CD14-positive monocyte (primary cell): ENCODE results near the gene ACSS1. TPM values are rescaled to one million over a fixed set of nuclear protein-coding genes. Genes with fewer than 3 reads are reported as not detected.

ENCODE experiments used
- DNase-seq, 3 donors: peaks; one replicate each; pipeline ENCODE4 v3.0.0-alpha.2; 2011 to 2022
- H2AFZ ChIP-seq: 2 replicates; pipeline ENCODE4 v1.6.0; 2012; ENCODE audit warnings: mild to moderate bottlenecking, low read depth, low read length, inconsistent platforms; ENCODE audit not compliant: insufficient read depth, poor library complexity, severe bottlenecking
- H3K27ac ChIP-seq, 2 donors: 1 replicate in 1 of 2; 2 replicates in 1 of 2; pipeline ENCODE4 v1.5.1; 2012 to 2013; ENCODE audit warnings: low read length in 2 of 2, control low read depth in 1 of 2, inconsistent platforms in 1 of 2, low read depth in 1 of 2, mild to moderate bottlenecking in 1 of 2
- H3K27me3 ChIP-seq, 2 donors: one replicate each; pipeline versions ENCODE4 v1.6.0 to v1.6.1; 2011 to 2013; ENCODE audit warnings: low read length in 2 of 2; ENCODE audit not compliant: control insufficient read depth in 2 of 2, insufficient read depth in 2 of 2
- H3K36me3 ChIP-seq, 2 donors: replicated peaks in 1 of 2; 1 replicate in 1 of 2; 2 replicates in 1 of 2; pipeline versions ENCODE4 v1.5.1 to v1.6.1; 2012 to 2013; ENCODE audit warnings: low read length in 2 of 2, control low read depth in 1 of 2, inconsistent platforms in 1 of 2, mild to moderate bottlenecking in 1 of 2; ENCODE audit not compliant: insufficient read depth in 2 of 2, control insufficient read depth in 1 of 2
- H3K4me1 ChIP-seq, 2 donors: 1 replicate in 1 of 2; 2 replicates in 1 of 2; pipeline versions ENCODE4 v1.5.1 to v1.6.1; 2012 to 2013; ENCODE audit warnings: low read length in 2 of 2, control low read depth in 1 of 2, inconsistent platforms in 1 of 2, mild to moderate bottlenecking in 1 of 2, moderate library complexity in 1 of 2; ENCODE audit not compliant: insufficient read depth in 2 of 2, control insufficient read depth in 1 of 2
- H3K4me2 ChIP-seq: replicated peaks from 2 replicates; pipeline ENCODE3; 2012; ENCODE audit warnings: low read length, moderate library complexity, mild to moderate bottlenecking; ENCODE audit not compliant: poor library complexity, severe bottlenecking; ENCODE audit errors: extremely low read depth
- H3K4me3 ChIP-seq, 3 experiments: fragments of 200-600 bp in 1 of 3; sonication (generic) in 1 of 3; replicated peaks in 1 of 3; 1 replicate in 2 of 3; 2 replicates in 1 of 3; pipeline ENCODE4 v1.5.1; 2011 to 2013; ENCODE audit warnings: low read length in 3 of 3, mild to moderate bottlenecking in 3 of 3, control low read depth in 2 of 3, low read depth in 2 of 3, inconsistent platforms in 1 of 3, moderate library complexity in 1 of 3
- H3K79me2 ChIP-seq: 2 replicates; pipeline ENCODE4 v1.6.0; 2012; ENCODE audit warnings: mild to moderate bottlenecking, control low read depth, inconsistent platforms, low read length, moderate library complexity; ENCODE audit not compliant: insufficient read depth
- H3K9ac ChIP-seq: 2 replicates; pipeline ENCODE4 v1.6.0; 2017; ENCODE audit warnings: low read length, mild to moderate bottlenecking; ENCODE audit not compliant: insufficient read depth, poor library complexity, severe bottlenecking
- H3K9me3 ChIP-seq, 2 donors: replicated peaks in 1 of 2; 1 replicate in 1 of 2; 2 replicates in 1 of 2; pipeline versions ENCODE4 v1.5.1 to v1.6.1; 2012 to 2013; ENCODE audit warnings: low read length in 2 of 2, control low read depth in 1 of 2; ENCODE audit not compliant: control insufficient read depth in 1 of 2, insufficient read depth in 1 of 2
- H4K20me1 ChIP-seq: 2 replicates; pipeline ENCODE4 v1.6.0; 2012; ENCODE audit warnings: mild to moderate bottlenecking, low read length, control low read depth, moderate library complexity; ENCODE audit not compliant: insufficient read depth
- H3K27ac Mint-ChIP-seq, 7 donors: one replicate each; pipeline ENCODE4 v1.8.0; 2020; ENCODE audit warnings: mild to moderate bottlenecking in 7 of 7, mixed read lengths in 7 of 7, moderate library complexity in 6 of 7, inconsistent platforms in 2 of 7
- H3K27me3 Mint-ChIP-seq, 3 donors: one replicate each; pipeline ENCODE4 v1.8.0; 2021 to 2022; ENCODE audit warnings: low read depth in 3 of 3, mild to moderate bottlenecking in 3 of 3, mixed read lengths in 3 of 3, moderate library complexity in 3 of 3, inconsistent platforms in 1 of 3
- H3K36me3 Mint-ChIP-seq, 2 donors: one replicate each; pipeline ENCODE4 v1.8.0; 2020; ENCODE audit warnings: mixed read lengths in 2 of 2, inconsistent platforms in 1 of 2, mild to moderate bottlenecking in 1 of 2
- H3K4me1 Mint-ChIP-seq: one replicate; pipeline ENCODE4 v1.8.0; 2020; ENCODE audit warnings: mild to moderate bottlenecking, mixed read lengths
- H3K4me3 Mint-ChIP-seq, 2 donors: one replicate each; pipeline ENCODE4 v1.8.0; 2020; ENCODE audit warnings: mild to moderate bottlenecking in 2 of 2, mixed read lengths in 2 of 2, moderate library complexity in 1 of 2
- H3K9me3 Mint-ChIP-seq, 7 donors: one replicate each; pipeline ENCODE4 v1.8.0; 2020 to 2022; ENCODE audit warnings: mixed read lengths in 7 of 7, mild to moderate bottlenecking in 6 of 7, moderate library complexity in 6 of 7, inconsistent platforms in 2 of 7
- CTCF ChIP-seq: fragments of 200-600 bp; IDR thresholded peaks from one replicate; pipeline ENCODE4 v1.8.0; 2022; ENCODE audit warnings: antibody characterized with exemption, mild to moderate bottlenecking
- whole genome bisulfite sequencing: methylation state at CpG from one replicate; pipeline ENCODE4 v1.1.5; 2013; ENCODE audit warnings: missing lambda C conversion rate; ENCODE audit not compliant: insufficient coverage; 5-methylcytosine and 5-hydroxymethylcytosine counted together
- intact Hi-C, 2 donors: fragments of 100-400 bp; cut with micrococcal nuclease; formaldehyde crosslinking; loops; one replicate each; pipeline versions ENCODE4 v1.15.0 to v1.15.1; 2023
- polyA plus RNA-seq, 3 donors: library from polyadenylated mRNA; depleted of rRNA in 1 of 3; unstranded in 2 of 3; stranded (reverse) in 1 of 3; fragments of 300-500 nt in 2 of 3; fragments of >200 nt in 1 of 3; fragmentation: Illumina TruSeq in 2 of 3; gene quantifications; 1 replicate in 2 of 3; 2 replicates in 1 of 3; pipeline ENCODE4 v1.2.3, GENCODE V29; 2012 to 2021

ACSS1 gene
- polyA plus RNA-seq, 3 donors, result 26.6 to 32.0 (median 27.6) TPM

GRCh38 chr20:24991897-24992486 is 65.9 kb downstream of the ACSS1 start:
- no peak for DNase-seq
- Histone ChIP-seq H4K20me1 (peaks cover 4% of the 10 kb centered on the region), H2AFZ (peak overlapping the region; percentile 79), H3K27ac (peak overlapping the region; percentile 87 to 98), H3K79me2 (peaks cover 55% of the 10 kb centered on the region), H3K9me3 (no peaks in the 10 kb centered on the region), H3K4me2 (peak overlapping the region; percentile 85), H3K4me1 (peaks cover 48 to 69% of the 10 kb centered on the region in 2 donors), H3K27me3 (no peaks in the 10 kb centered on the region), H3K36me3 (no peaks in the 10 kb centered on the region), H3K9ac (peak overlapping the region; percentile 94), H3K4me3 (peak overlapping the region; percentile 55 to 89 (median 85))
- peak overlapping the region; percentile 96 to 97 for H3K4me3 Mint-ChIP-seq
- 0% methylated on average over 33 of the region's 36 CpGs for WGBS
- no peak for TF ChIP-seq CTCF
- peak overlapping the region; percentile 94 to 98 (median 97) for H3K27ac Mint-ChIP-seq
- peaks cover 2 to 7% of the 10 kb centered on the region in 2 donors for H3K36me3 Mint-ChIP-seq
- H3K27me3 Mint-ChIP-seq, result peaks cover 2 to 5% (median 5%) of the 10 kb centered on the region in 3 donors
- intact Hi-C loops, result loop anchor here (2.0 to 10.0 kb wide), 8 partner anchors 203 to 705 kb away; partner anchors contain the start of genes ENTPD6 (in 2 of the 2), PYGB (in 2 of the 2), ABHD12 (in 1 of the 2) and GINS1 (in 1 of the 2)
- H3K4me1 Mint-ChIP-seq, result peaks cover 75% of the 10 kb centered on the region
- no peaks in the 10 kb centered on the region for H3K9me3 Mint-ChIP-seq

- DNase-seq, result no peak
- Histone ChIP-seq H3K27ac (peak overlapping the region in 1 of 2 donors; percentile 98), H2AFZ (no peak overlapping the region), H3K4me3 (peak overlapping the region in 1 of 3 experiments; percentile 85), H3K79me2 (peaks cover 67% of the 10 kb centered on the region), H4K20me1 (peaks cover 8% of the 10 kb centered on the region), H3K4me2 (peak overlapping the region; percentile 85), H3K9ac (no peak overlapping the region), H3K27me3 (no peaks in the 10 kb centered on the region), H3K4me1 (peaks cover 56 to 78% of the 10 kb centered on the region in 2 donors), H3K36me3 (no peaks in the 10 kb centered on the region), H3K9me3 (no peaks in the 10 kb centered on the region)
- Mint-ChIP-seq H3K9me3 (no peaks in the 10 kb centered on the region), H3K4me3 (peak overlapping the region; percentile 6 to 97), H3K27me3 (peaks cover 2 to 5% (median 5%) of the 10 kb centered on the region in 3 donors), H3K27ac (peak overlapping the region in 6 of 7 donors; percentile 1 to 97 (median 68)), H3K36me3 (peaks cover 2 to 7% of the 10 kb centered on the region in 2 donors), H3K4me1 (peaks cover 86% of the 10 kb centered on the region)
- intact Hi-C loops, result loop anchor here (5.0 to 10.0 kb wide), 7 partner anchors 204 to 706 kb away; partner anchors contain the start of genes ENTPD6 (in 2 of the 2), PYGB (in 2 of the 2), ABHD12 (in 1 of the 2) and GINS1 (in 1 of the 2)
- 100% methylated on average over 1 of the region's 2 CpGs for WGBS
- TF ChIP-seq CTCF, result no peak
Measured at GRCh38 chr20:24990810-24991252, 67.1 kb downstream of the ACSS1 start.
